Measurements from ENCODE around the gene GNG14. TPM values are rescaled to one million over a fixed set of nuclear protein-coding genes. Genes with fewer than 3 reads are reported as not detected.

The GNG14 gene
- total and polyA plus RNA-seq, 2 experiments from 2014 or later = not detected

DNA sequence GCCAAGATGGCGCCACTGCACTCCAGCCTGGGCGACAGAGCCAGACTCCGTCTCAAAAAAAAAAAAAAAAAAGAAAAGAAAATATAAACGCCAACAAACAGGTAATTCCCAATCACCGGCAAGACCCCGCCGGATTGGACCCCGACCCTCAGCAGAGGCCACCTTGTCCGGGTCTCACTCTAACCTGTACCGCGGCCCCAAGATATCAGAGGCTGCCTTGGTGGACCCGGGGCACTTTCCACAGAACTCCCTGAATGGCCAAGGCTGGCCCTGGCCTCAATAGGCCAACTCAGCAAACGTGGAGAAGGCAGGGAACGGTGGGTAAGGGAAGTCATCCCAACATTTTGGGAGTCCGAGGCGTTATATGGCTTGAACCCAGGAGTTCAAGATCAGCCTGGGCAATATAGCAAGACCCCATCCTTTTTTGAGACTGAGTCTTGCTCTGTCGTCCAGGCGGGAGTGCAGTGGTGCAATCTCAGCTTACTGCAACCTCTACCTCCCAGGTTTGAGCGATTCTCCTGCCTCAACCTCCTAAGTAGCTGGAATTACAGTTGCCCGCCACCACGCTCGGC lies 49.1 kb upstream of the GNG14 start:
- Histone ChIP-seq H3K4me1 (ENCODE audit: insufficient read depth) (no peaks in the 10 kb centered on the region), H2AFZ (no peak overlapping the region), H4K20me1 (replicated peaks; ENCODE audit: insufficient read depth) (no peaks in the 10 kb centered on the region), H3F3A (replicated peaks; ENCODE audit: low read depth) (0 out of 2 replicates have a peak, but pooled peaks cover 5% of the 10 kb centered on the region), H3K27me3 (ENCODE audit: insufficient read depth) (no peaks in the 10 kb centered on the region), H3K4me3 (no peak overlapping the region), H3K27ac (ENCODE audit: low read depth) (no peak overlapping the region), H3K9me2 (ENCODE audit: insufficient read depth) (no peaks in the 10 kb centered on the region; the same call in 1 of the 2 replicates), H3K36me3 (ENCODE audit: insufficient read depth) (no peaks in the 10 kb centered on the region), H3K79me2 (replicated peaks; ENCODE audit: insufficient read depth) (no peaks in the 10 kb centered on the region), H3K4me2 (no peak overlapping the region)
- no peak overlapping the region for H3K4me3 Mint-ChIP-seq
- H3K36me3 Mint-ChIP-seq (ENCODE audit: low read depth) = no peaks in the 10 kb centered on the region
- TF ChIP-seq EZH2phosphoT487 (IDR thresholded peaks at IDR 0.05; ENCODE audit: unreplicated experiment) = no peak
- TF ChIP-seq EZH2 (IDR thresholded peaks at IDR 0.05; ENCODE audit: low read depth, unreplicated experiment) = no peak
- no peak for TF ChIP-seq CREB1 (CRISPR knock-in tag; IDR thresholded peaks at IDR 0.05; ENCODE audit: low read depth)
- no peak for TF ChIP-seq JUNB (IDR thresholded peaks at IDR 0.05; ENCODE audit: unreplicated experiment)
- TF ChIP-seq, protein P1, sequence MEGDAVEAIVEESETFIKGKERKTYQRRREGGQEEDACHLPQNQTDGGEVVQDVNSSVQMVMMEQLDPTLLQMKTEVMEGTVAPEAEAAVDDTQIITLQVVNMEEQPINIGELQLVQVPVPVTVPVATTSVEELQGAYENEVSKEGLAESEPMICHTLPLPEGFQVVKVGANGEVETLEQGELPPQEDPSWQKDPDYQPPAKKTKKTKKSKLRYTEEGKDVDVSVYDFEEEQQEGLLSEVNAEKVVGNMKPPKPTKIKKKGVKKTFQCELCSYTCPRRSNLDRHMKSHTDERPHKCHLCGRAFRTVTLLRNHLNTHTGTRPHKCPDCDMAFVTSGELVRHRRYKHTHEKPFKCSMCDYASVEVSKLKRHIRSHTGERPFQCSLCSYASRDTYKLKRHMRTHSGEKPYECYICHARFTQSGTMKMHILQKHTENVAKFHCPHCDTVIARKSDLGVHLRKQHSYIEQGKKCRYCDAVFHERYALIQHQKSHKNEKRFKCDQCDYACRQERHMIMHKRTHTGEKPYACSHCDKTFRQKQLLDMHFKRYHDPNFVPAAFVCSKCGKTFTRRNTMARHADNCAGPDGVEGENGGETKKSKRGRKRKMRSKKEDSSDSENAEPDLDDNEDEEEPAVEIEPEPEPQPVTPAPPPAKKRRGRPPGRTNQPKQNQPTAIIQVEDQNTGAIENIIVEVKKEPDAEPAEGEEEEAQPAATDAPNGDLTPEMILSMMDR (conservative IDR thresholded peaks at IDR 0.05; ENCODE audit: low read depth in 2 of 2) = no peak
- peaks cover 18% of the 10 kb centered on the region for H3K27me3 Mint-ChIP-seq (ENCODE audit: insufficient read depth, low read depth, poor library complexity)
- ATAC-seq (no peak), DNase-seq (ENCODE audit: low spot score) (no peak)
- peaks cover 2% of the 10 kb centered on the region; the same call in 2 of the 3 replicates for H3K9me3 Mint-ChIP-seq
- H3K4me1 Mint-ChIP-seq = no peaks in the 10 kb centered on the region; the same call in 2 of the 3 replicates
- H3K27ac Mint-ChIP-seq = no peak overlapping the region

DNA sequence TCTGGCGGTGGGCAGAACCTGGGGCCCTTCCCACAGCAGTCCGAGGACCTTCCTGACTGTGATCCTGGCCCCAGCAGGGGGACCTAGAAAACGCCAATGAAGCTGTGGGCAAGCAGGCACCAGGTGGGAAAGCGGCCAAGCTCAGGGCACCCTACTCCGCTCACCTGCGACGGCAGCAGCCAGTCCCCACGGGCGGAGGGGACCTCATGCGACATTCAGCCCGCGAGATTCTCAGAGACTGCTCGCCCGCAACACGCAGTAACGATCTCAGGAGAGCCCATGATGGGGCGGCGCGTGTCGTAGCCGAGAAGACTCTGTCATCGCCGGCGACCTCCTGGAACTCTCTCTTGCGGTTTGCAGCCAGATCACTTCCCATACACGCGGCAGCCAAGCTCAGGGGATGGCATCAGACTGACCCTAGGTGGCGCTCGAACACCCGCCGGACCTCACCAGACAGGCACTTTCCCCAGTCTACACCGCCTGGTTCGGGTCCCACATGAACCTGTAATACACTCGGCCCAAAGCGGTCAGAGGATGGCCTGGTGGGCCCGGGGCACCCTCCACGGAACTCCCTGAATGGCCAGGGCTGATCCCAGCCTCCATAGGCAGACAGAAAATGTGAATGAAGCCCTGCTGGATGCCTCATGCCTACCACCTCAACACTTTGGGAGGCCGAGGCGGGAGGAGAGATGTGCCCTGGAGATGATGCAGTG lies 47.7 kb upstream of the GNG14 start:
- H2AFZ ChIP-seq = peak overlapping the region; percentile 81; the same call in 1 of the 2 replicates
- H3K36me3 Mint-ChIP-seq (ENCODE audit: low read depth) = no peaks in the 10 kb centered on the region
- peak overlapping the region; percentile 71 for H3K4me3 Mint-ChIP-seq
- peak overlapping the region; percentile 70 for H3K4me2 ChIP-seq
- H3K4me1 Mint-ChIP-seq = no peaks in the 10 kb centered on the region; the same call in 2 of the 3 replicates
- no peaks in the 10 kb centered on the region for H3K79me2 ChIP-seq (replicated peaks; ENCODE audit: insufficient read depth)
- H3K27me3 Mint-ChIP-seq (ENCODE audit: insufficient read depth, low read depth, poor library complexity) = peaks cover 18% of the 10 kb centered on the region
- H3K27ac ChIP-seq (ENCODE audit: low read depth) = no peak overlapping the region
- no peaks in the 10 kb centered on the region for H3K36me3 ChIP-seq (ENCODE audit: insufficient read depth)
- DNase-seq (ENCODE audit: low spot score) = peak; percentile 92
- H3K27me3 ChIP-seq (ENCODE audit: insufficient read depth) = no peaks in the 10 kb centered on the region
- no peaks in the 10 kb centered on the region; the same call in 1 of the 2 replicates for H3K9me2 ChIP-seq (ENCODE audit: insufficient read depth)
- peaks cover 2% of the 10 kb centered on the region; the same call in 1 of the 3 replicates for H3K9me3 Mint-ChIP-seq
- H3K27ac Mint-ChIP-seq = no peak overlapping the region
- no peaks in the 10 kb centered on the region for H3K4me1 ChIP-seq (ENCODE audit: insufficient read depth)
- H3K4me3 ChIP-seq = peak overlapping the region; percentile 53
- H4K20me1 ChIP-seq (replicated peaks; ENCODE audit: insufficient read depth) = no peaks in the 10 kb centered on the region
- H3F3A ChIP-seq (replicated peaks; ENCODE audit: low read depth) = 0 out of 2 replicates have a peak, but pooled peaks cover 5% of the 10 kb centered on the region
- peak; percentile 96 for ATAC-seq
- TF ChIP-seq JUNB (IDR thresholded peaks at IDR 0.05; ENCODE audit: unreplicated experiment) = no peak
- TF ChIP-seq ZNF114 (CRISPR knock-in tag; IDR thresholded peaks at IDR 0.05) = no peak
- no peak for TF ChIP-seq NANOG (IDR thresholded peaks at IDR 0.05; ENCODE audit: borderline replicate concordance)
- TF ChIP-seq ZNF331 (CRISPR knock-in tag; IDR thresholded peaks at IDR 0.05; ENCODE audit: low read depth) = no peak
- no peak for TF ChIP-seq POLR2AphosphoS5 (IDR thresholded peaks at IDR 0.05; ENCODE audit: low read depth)
- TF ChIP-seq, protein P1 (conservative IDR thresholded peaks at IDR 0.05; ENCODE audit: low read depth in 2 of 2) = peak; percentile 74 to 92
- peak; percentile 63; the same call in 1 of the 2 replicates for TF ChIP-seq CREB1 (CRISPR knock-in tag; IDR thresholded peaks at IDR 0.05; ENCODE audit: low read depth)

Data from GM23338 (cell line).